Tibial nerve (tissue), 3 donors: Measurements from ENCODE around the gene GPC6.

Source experiments
- CTCF ChIP-seq, 5 experiments: fragments of 200-600 bp in 3 of 5; fragments of 450-650 bp in 2 of 5; sonication (generic) in 3 of 5; IDR thresholded peaks; one replicate each; pipeline ENCODE4 v1.5.1; 2016 to 2019; ENCODE audit warnings: antibody characterized with exemption in 5 of 5, mild to moderate bottlenecking in 3 of 5, moderate library complexity in 2 of 5
- POLR2A ChIP-seq, 2 donors: fragments of 450-650 bp; IDR thresholded peaks; one replicate each; pipeline ENCODE4 v1.6.1; 2017; ENCODE audit warnings: antibody characterized with exemption in 2 of 2, mild to moderate bottlenecking in 2 of 2, moderate library complexity in 2 of 2

- TF ChIP-seq CTCF (IDR thresholded peaks at IDR 0.05) (no peak), POLR2A (IDR thresholded peaks at IDR 0.05) (no peak)
These were observed 1117.7 kb downstream of the GPC6 start for GRCh38 chr13:94344126-94344818.
